WTC11 (cell line): ENCODE results near the gene PALB2.

Source experiments
- CTCF ChIP-seq: fragments of 200-600 bp; IDR thresholded peaks from 2 replicates; pipeline ENCODE4 v1.8.0; 2022; ENCODE audit warnings: antibody characterized with exemption
- FOXP1 ChIP-seq: sonication (generic); formaldehyde crosslinking; IDR thresholded peaks from 2 replicates; pipeline ENCODE4 v1.8.0; 2022; ENCODE audit warnings: missing genetic modification reagents, mild to moderate bottlenecking, moderate library complexity, borderline replicate concordance
- KAT7 ChIP-seq: sonication (generic); formaldehyde crosslinking; IDR thresholded peaks from 2 replicates; pipeline ENCODE4 v1.8.1; 2023; ENCODE audit warnings: missing genetic modification reagents, mild to moderate bottlenecking, borderline replicate concordance
- STAT6 ChIP-seq: sonication (generic); formaldehyde crosslinking; conservative IDR thresholded peaks from 2 replicates; pipeline ENCODE4 v1.8.1; 2023; ENCODE audit warnings: mild to moderate bottlenecking, low read depth, missing genetic modification reagents, moderate library complexity
- TEAD1 ChIP-seq: sonication (generic); formaldehyde crosslinking; IDR thresholded peaks from 2 replicates; pipeline ENCODE4 v1.8.0; 2022; ENCODE audit warnings: mild to moderate bottlenecking, missing genetic modification reagents
- ZBTB43 ChIP-seq: sonication (generic); formaldehyde crosslinking; IDR thresholded peaks from 2 replicates; pipeline ENCODE4 v1.8.1; 2023; ENCODE audit warnings: mild to moderate bottlenecking, missing genetic modification reagents
- ZNF121 ChIP-seq: sonication (generic); formaldehyde crosslinking; IDR thresholded peaks from 2 replicates; pipeline ENCODE4 v1.8.0; 2023; ENCODE audit warnings: missing genetic modification reagents
- ZNF232 ChIP-seq: sonication (generic); formaldehyde crosslinking; IDR thresholded peaks from 2 replicates; pipeline ENCODE4 v1.8.0; 2022; ENCODE audit warnings: mild to moderate bottlenecking, missing genetic modification reagents

- TF ChIP-seq CTCF: no peak
- TF ChIP-seq KAT7 (CRISPR knock-in tag): no peak
- no peak for TF ChIP-seq ZBTB43 (CRISPR knock-in tag)
- TF ChIP-seq ZNF232: no peak
- TF ChIP-seq TEAD1 (CRISPR knock-in tag): no peak
- no peak for TF ChIP-seq ZNF121
- TF ChIP-seq STAT6 (CRISPR knock-in tag): no peak
- no peak for TF ChIP-seq FOXP1 (CRISPR knock-in tag)
Observed at GRCh38 chr16:23571895-23572294, 69.2 kb downstream of the PALB2 start.
